Activated naive CD4-positive, alpha-beta T cell treated with anti-CD3 and anti-CD28 coated beads, Interleukin-2, amount 50 U/mL, for 24 hours (primary cell): Measurements from ENCODE around the gene EPHA10.

Source experiments
- H3K27ac Mint-ChIP-seq: one replicate; pipeline ENCODE4 v1.8.0; 2021; ENCODE audit warnings: mild to moderate bottlenecking, mixed read lengths
- H3K27me3 Mint-ChIP-seq: one replicate; pipeline ENCODE4 v1.8.0; 2021; ENCODE audit warnings: mixed read lengths
- H3K36me3 Mint-ChIP-seq: one replicate; pipeline ENCODE4 v1.8.0; 2021; ENCODE audit warnings: mixed read lengths
- H3K4me1 Mint-ChIP-seq: one replicate; pipeline ENCODE4 v1.8.0; 2021; ENCODE audit warnings: mixed read lengths
- H3K4me3 Mint-ChIP-seq: one replicate; pipeline ENCODE4 v1.8.0; 2021; ENCODE audit warnings: mild to moderate bottlenecking, mixed read lengths
- H3K9me3 Mint-ChIP-seq: one replicate; pipeline ENCODE4 v1.8.0; 2021; ENCODE audit warnings: mixed read lengths

The EPHA10 gene

DNA sequence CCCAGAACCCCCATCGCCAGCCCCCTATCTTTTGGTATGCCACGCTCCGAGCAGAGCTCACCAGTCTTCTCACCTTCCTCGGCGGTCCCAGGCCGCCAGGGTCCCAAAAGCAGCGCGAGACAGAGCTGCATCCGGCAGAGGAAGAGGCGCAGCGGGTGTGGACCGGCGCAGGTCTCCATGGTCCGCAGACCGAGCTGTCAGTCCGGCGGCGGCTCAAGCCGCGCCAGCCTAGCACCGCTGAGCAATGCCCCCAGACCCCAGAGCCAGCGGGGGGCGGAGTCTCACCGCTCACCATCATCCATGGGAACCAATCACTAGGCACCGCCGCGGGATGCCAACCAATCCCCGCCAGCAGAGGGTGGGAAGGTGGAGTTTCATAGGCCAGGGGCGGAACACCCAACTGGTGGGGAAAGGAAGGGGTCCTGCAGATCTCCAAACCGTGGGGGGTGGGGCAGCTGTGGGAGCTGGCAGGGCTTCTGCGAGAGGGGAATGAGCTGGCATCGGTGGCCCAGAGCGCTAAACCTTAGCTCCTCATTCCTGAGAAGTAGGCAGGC, at the start of gene EPHA10:
TSS of gene EPHA10 (minus strand) at position 233 of the 554 bp plus-strand sequence. CDS start at position 179, 54 bp downstream.
- Mint-ChIP-seq H3K4me1 (peaks cover 18% of the 10 kb centered on the region), H3K27ac (no peak within 1 kb of the TSS), H3K36me3 (no peaks in the 10 kb centered on the region), H3K27me3 (peaks cover 48% of the 10 kb centered on the region), H3K9me3 (no peaks in the 10 kb centered on the region), H3K4me3 (peak within 1 kb of the TSS; percentile 57)

DNA sequence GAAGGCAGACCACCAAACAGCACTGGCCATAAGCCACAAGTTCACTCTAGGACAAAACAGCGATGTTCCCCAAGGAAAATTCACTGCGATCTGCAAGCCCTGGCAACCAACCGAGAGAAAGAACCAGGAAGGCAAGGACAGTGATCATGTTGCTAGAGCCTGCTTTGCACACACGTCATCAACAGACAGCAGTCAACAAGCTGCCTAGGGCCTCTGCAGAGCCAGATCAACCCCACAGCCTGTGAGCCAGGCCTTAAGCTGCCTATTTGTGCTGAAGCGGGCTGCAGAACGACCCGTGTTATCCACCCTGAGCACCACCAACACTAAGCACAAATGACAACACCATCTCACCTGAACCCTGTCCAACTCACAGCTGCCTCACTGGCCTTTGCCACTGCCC, 49.3 kb upstream of the EPHA10 start:
- Mint-ChIP-seq H3K27ac (no peak overlapping the region), H3K4me1 (peaks cover 23% of the 10 kb centered on the region), H3K9me3 (no peaks in the 10 kb centered on the region), H3K27me3 (no peaks in the 10 kb centered on the region), H3K4me3 (no peak overlapping the region), H3K36me3 (peaks cover 4% of the 10 kb centered on the region)

DNA sequence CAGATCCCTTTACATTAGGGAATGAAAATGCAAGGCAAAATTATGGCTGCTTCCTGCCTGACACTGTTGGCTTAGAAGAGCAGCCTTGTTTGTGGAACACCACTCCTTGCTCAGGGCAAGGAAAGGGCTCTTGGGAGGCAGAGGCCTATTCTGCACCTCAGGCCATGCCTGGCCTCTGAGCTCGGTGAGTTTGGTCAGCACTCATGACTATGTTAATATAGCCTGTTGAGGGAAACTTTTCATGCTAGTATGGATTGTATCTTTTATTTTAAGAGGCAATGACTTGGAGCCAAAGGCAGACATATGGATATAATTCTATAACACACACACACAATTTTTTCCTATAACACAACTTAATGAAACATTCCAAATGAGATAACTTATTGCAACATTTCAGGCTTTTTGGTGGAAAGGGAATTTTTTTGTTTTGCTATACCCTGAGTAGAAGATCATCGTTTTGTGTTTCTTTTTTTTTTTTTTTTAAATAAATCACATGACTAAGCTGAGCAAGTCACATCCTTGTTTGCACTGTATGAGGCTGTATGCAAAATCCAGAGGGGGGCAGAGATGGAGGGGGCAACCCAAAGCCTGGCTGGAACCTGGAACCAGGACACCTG, 48.7 kb upstream of the EPHA10 start:
- no peaks in the 10 kb centered on the region for H3K27me3 Mint-ChIP-seq
- H3K4me3 Mint-ChIP-seq, result no peak overlapping the region
- peaks cover 4% of the 10 kb centered on the region for H3K36me3 Mint-ChIP-seq
- H3K4me1 Mint-ChIP-seq, result peaks cover 27% of the 10 kb centered on the region
- H3K9me3 Mint-ChIP-seq, result no peaks in the 10 kb centered on the region
- H3K27ac Mint-ChIP-seq, result no peak overlapping the region

DNA sequence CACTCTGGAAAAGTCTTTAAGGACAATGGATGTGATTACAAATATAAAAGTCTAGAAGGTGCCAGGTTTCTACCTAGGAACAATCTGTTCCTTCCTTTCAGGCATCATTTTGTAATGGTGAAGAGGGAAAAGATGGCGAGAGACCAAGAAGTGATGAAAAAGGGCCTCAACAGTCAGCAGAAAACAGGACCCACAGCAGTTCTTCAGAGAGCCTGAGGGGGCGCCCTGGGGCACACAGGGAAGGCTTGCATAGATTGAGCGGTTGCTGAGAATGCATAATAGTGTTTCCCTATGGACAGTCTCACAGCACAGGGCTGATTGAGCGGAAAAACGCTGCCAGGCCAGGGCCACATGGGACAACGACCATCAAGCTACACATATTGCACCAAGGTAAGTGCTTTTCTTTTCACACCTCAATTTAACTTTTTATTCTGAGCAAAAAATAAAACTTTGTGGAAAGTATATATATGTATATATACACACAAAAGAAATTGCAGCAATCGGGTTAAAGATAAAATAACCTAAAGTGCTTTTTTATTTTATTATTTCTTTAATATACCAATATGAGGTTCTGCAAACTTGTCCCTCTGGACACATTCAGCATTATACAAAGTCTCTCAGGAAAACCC, 46.2 kb upstream of the EPHA10 start:
- Mint-ChIP-seq H3K36me3 (peaks cover 4% of the 10 kb centered on the region), H3K27ac (peak overlapping the region; percentile 46), H3K9me3 (no peaks in the 10 kb centered on the region), H3K4me1 (peaks cover 30% of the 10 kb centered on the region), H3K4me3 (peak overlapping the region; percentile 19), H3K27me3 (no peaks in the 10 kb centered on the region)

DNA sequence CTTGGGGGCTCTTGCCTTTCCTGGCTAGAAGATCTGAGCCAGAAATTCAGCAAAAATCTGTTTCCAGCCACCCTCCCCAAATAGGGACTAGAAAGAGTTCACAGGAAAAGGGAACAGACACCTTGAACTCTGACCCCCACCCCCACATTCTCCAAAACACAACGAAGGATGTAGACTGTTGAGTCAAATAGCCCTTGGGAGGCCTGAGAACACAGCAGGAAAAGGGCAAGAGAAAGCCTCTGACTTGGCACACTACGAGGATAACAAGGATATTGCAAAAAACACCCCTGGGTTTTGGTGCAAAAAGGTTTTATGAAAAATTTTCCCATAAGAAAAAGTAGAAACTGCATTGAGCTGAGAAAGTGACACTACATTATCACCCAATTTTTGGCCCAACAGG, 45.0 kb upstream of the EPHA10 start:
- Mint-ChIP-seq H3K27ac (no peak overlapping the region), H3K4me1 (peaks cover 35% of the 10 kb centered on the region), H3K4me3 (no peak overlapping the region), H3K36me3 (peaks cover 7% of the 10 kb centered on the region), H3K9me3 (no peaks in the 10 kb centered on the region), H3K27me3 (no peaks in the 10 kb centered on the region)

DNA sequence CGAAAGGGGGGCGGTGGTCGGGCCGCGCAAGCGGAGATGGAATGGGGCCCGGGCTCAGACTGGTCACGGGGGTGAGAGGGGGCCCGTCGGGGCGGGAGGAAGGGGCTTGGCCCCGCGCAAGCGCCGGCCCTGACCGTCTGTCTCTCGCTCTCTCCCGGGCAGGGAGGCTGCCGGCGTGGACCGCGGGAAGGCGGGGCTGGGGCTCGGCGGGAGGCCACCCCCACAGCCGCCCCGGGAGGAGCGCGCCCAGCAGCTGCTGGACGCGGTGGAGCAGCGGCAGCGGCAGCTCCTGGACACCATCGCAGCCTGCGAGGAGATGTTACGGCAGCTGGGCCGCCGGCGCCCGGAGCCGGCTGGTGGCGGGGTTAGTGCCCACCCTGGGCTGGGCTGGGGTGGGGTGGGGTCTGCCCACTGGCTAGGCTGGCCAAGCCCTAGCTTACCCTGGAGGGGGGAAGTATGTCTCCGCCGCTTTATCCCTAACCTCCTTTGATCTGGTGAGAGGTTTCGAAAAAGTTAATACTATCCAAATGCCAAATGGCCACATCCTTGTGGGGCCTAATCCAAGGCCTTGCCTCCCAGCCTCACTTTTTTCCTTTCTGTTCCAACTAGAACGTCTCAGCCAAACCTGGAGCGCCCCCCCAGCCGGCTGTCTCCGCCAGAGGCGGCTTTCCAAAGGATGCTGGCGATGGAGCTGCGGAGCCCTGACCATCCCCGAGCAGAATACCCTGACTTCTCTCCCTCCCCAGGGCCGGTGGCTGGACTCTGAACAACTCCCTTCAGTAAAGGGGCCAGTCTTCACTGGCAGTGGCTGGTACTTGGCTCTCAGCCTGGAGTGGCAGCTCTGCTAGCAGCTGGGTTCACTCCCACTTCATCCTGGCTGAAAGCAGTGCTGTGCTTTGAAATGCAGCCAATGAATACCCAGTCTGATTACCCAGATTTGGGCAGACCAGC, 43.7 kb upstream of the EPHA10 start:
- Mint-ChIP-seq H3K36me3 (peaks cover 11% of the 10 kb centered on the region), H3K4me1 (peaks cover 41% of the 10 kb centered on the region)

DNA sequence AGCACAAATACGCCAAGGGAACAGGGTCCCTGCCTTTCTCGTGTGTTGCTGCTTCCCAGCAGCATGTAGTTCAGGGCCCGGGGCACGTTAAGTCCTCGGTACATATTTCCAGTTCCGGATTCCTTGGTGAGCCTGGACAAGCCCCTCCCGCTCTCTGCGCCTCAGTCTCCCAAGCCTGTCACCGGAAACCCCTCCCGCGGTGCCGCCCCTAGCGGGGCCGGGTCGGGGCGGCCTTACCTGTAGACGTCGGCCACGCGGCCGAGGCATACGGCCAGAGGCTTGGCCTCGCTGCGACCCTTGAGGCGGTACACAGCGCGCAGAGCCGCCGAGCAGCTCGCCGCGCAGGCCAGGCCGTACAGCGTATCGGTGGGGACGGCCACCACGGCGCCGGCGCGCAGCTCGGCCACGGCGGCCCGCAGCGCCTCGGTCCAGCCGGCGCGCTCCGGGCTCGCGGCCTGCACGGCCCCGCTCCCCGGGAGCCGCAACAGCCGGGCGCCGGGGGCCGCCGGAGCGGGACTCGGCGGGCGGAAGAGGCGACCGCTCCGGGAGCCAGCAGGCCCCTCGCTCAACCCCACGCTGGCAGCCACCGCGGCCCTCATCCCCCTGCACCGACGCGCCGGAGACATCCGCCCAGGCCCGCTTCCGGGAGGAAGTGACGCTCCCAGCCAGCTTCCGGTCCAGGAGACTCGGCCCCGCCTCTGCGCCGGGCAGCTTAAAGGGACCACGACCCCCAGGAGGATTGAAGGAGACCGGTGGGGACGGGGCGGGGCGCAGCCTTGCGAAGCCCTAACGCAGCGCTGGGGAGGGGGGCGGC, 42.8 kb upstream of the EPHA10 start, which contains the start of the genes C1orf122 and YRDC:
TSS of gene C1orf122 (plus strand) at position 236 of the 814 bp plus-strand sequence. CDS start 615 bp downstream, outside the sequence.
TSS of gene YRDC (minus strand) at position 654 of the 814 bp plus-strand sequence. CDS start at position 626, 28 bp downstream.
- Mint-ChIP-seq H3K9me3 (no peaks in the 10 kb centered on the region), H3K27me3 (no peaks in the 10 kb centered on the region), H3K27ac (peak within 1 kb of the TSS; percentile 98), H3K36me3 (peaks cover 12% of the 10 kb centered on the region), H3K4me3 (peak within 1 kb of the TSS; percentile 96), H3K4me1 (peaks cover 38% of the 10 kb centered on the region)

More for the DNA sequence above, 43.7 kb upstream of the EPHA10 start:
- H3K27ac Mint-ChIP-seq, result peak overlapping the region; percentile 90
- no peaks in the 10 kb centered on the region for H3K27me3 Mint-ChIP-seq
- H3K9me3 Mint-ChIP-seq, result no peaks in the 10 kb centered on the region
- peak overlapping the region; percentile 96 for H3K4me3 Mint-ChIP-seq

DNA sequence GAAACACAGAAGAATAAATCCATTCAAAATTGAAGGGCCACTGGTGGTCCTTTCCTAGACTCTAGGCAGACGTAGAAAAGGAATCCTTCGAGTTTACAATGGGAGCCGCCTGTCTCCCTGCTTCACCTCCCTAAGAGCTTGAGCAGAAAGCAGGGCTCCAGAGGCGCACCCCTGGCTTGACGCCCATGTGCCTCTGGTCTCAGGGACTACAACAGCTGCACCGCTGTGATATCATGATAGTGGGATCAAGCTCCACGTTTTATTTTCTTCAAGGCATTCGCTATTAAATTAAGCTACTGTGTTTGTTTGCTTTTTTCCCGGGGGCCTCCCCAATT, 42.3 kb upstream of the EPHA10 start:
- no peaks in the 10 kb centered on the region for H3K27me3 Mint-ChIP-seq
- peak overlapping the region; percentile 91 for H3K4me3 Mint-ChIP-seq
- peaks cover 38% of the 10 kb centered on the region for H3K4me1 Mint-ChIP-seq
- peak overlapping the region; percentile 72 for H3K27ac Mint-ChIP-seq
- H3K36me3 Mint-ChIP-seq, result peaks cover 18% of the 10 kb centered on the region
- no peaks in the 10 kb centered on the region for H3K9me3 Mint-ChIP-seq

DNA sequence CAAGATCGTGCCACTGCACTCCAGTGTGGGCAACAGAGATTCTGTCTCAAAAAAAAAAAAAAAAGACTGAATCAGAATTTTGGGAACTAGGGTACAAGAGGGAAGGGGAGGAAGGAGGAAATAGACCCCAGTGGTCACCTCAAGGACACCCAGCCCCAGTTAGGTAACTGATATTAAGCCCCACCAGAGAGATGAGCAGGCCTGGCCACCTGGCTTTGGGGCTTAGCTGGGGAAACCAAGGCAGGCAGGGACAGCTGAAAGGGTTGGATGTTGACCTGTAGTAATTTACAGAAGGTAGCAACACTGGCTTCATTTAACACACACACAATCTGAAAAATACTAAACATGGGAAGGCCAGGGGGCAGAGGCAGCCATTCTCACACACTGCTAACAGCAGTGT, 37.5 kb upstream of the EPHA10 start:
- H3K27ac Mint-ChIP-seq, result no peak overlapping the region
- peaks cover 30% of the 10 kb centered on the region for H3K36me3 Mint-ChIP-seq
- no peaks in the 10 kb centered on the region for H3K9me3 Mint-ChIP-seq
- H3K4me1 Mint-ChIP-seq, result peaks cover 15% of the 10 kb centered on the region
- no peaks in the 10 kb centered on the region for H3K27me3 Mint-ChIP-seq
- H3K4me3 Mint-ChIP-seq, result no peak overlapping the region

DNA sequence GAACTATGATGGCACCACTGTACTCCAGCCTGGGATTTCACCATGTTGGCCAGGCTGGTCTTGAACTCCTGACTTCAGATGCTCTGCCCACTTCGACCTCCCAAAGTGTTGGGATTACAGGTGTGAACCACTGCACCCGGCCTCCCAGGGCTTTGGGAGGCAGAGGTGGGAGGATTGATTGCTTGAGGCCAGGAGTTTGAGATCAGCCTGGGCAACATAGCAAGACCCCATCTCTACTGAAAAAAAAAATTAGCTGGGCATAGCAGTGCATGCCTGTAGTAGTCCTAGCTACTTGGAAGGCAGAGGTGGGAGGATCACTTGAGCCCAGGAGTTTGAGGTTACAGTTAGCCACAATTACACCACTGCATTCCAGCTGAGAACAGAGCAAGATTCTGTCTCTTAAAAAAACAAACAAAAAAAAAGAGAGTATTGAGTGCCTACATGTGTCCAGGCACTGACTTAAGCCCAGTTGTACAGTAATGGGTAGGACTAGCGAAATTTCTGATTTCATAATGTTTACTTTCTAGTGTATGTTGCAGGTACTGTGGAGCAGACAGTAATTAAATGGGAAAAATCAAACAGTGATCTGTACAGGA, 32.9 kb upstream of the EPHA10 start:
- H3K9me3 Mint-ChIP-seq, result no peaks in the 10 kb centered on the region
- H3K36me3 Mint-ChIP-seq, result peaks cover 20% of the 10 kb centered on the region
- H3K4me1 Mint-ChIP-seq, result peaks cover 14% of the 10 kb centered on the region
- peaks cover 1% of the 10 kb centered on the region for H3K27me3 Mint-ChIP-seq
- H3K4me3 Mint-ChIP-seq, result no peak overlapping the region
- no peak overlapping the region for H3K27ac Mint-ChIP-seq

DNA sequence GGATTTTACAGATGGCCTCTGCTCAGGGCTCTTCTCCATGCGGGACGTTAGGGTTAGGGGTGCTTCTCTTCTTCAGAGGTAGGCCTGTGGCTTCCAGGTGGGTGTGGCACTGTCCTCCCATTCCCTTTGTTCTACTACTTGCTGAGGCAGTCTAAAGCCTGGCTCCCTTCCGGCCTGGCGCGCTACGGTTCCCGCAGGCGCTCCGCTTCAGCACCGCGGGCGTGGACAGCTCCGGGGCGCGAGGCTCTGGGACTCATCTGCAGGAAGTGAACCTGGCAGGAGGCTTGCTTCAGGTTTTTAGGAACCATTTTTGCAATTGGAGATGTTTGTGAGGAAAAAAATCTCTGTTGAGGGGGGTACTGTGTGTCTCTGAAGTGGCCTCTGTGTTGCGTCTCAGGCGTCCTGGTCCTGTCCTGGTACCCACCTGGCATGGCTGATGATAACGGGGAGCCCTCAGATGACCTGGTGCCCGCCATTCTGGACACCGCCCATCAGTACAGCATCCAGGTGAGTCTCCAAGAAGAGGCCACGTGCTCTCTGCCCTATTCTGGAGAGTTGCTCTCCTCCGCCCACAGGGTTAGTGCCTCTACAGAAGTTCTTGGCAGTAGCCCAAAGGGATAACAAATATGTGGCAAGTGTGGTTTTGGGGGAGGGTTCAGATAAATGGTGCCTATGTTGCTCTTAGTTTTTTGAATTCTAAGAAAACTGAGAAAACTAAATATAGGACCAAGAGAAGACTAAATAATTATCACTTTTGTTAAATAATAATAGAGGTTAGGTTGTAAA, 30.6 kb upstream of the EPHA10 start:
- Mint-ChIP-seq H3K27me3 (peaks cover 12% of the 10 kb centered on the region), H3K9me3 (no peaks in the 10 kb centered on the region), H3K4me3 (peak overlapping the region; percentile 78), H3K4me1 (peaks cover 14% of the 10 kb centered on the region), H3K27ac (no peak overlapping the region), H3K36me3 (peaks cover 13% of the 10 kb centered on the region)

DNA sequence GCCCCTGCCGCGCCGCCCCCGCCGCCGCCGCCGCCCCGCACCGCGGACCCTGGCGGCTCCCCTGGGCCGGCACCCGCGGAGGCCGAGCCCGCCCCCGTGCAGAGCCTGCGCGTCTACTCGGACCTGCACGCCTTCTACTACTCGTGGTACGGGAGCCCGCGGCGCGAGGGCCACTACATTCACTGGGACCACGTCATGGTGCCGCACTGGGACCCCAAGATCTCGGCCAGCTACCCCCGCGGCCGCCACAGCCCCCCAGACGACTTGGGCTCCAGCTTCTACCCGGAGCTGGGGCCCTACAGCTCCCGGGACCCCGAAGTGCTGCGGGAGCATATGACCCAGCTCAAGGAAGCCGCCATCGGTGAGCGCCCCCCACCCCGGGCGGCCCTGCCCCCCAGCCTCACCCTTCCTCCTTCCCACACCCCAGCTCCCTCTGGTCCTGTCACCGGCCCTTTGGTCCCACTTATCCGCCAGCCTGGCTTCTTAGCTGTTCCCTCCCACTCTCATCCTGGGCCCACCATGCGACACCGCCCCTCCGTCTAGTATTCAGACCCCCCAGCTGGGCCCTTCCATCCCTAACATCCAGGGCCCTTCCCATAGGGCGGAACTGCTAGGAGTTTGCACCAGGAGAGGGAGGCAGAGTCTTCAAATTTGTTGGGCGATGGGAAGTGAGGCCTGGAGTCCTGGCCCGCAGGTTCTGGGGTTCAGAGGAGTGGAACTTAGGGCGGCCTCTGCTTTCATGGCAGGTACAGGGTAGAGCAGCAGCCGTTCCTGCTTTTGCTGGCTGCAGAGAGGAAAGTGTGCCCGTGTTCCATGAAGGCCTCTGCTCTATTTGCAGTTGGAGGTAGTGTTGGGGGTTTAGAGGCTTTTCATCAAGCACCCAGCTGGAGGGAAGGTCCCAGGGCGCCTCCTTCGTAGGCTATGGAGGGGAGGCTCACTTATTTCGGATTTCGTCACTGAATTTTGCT, 29.7 kb upstream of the EPHA10 start:
- H3K9me3 Mint-ChIP-seq, result no peaks in the 10 kb centered on the region
- peaks cover 11% of the 10 kb centered on the region for H3K36me3 Mint-ChIP-seq
- peaks cover 15% of the 10 kb centered on the region for H3K27me3 Mint-ChIP-seq
- peak overlapping the region; percentile 78 for H3K4me3 Mint-ChIP-seq
- no peak overlapping the region for H3K27ac Mint-ChIP-seq
- H3K4me1 Mint-ChIP-seq, result peaks cover 14% of the 10 kb centered on the region

DNA sequence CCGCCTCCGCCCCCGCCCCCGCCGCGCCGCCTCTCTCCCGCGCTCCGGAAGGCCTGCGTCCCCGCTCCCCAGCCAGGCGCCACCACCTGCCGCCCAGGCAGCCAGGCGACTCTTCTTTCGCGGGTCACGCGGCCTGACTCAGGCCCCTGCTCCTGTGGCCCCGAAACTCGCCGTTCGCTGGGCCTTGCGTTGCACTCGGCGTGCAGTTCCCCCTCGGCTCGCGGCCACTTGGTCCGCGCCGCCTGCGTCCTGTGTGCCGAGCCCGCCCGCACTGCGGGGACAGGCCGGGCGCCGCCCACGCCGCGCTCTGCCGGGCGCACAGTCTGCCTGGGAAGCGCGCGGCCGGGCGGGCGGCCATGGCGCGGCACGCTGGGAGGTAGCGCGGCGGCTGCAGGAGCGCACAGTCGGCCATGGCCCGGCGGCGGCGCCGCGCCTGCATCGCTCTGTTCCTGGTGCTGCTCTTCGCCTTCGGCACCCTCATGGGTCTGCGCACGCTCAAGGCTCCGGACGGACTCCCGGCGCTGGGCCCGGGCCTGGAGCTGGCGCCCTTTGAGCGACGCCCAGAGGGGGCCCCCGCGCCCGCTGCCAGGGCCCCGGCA, 29.0 kb upstream of the EPHA10 start, which contains the start of gene MANEAL:
TSS of gene MANEAL (plus strand) at position 75 of the 599 bp plus-strand sequence. CDS start at position 411, 336 bp downstream.
- H3K9me3 Mint-ChIP-seq, result no peaks in the 10 kb centered on the region
- H3K36me3 Mint-ChIP-seq, result peaks cover 7% of the 10 kb centered on the region
- peak within 1 kb of the TSS; percentile 72 for H3K4me3 Mint-ChIP-seq
- peaks cover 15% of the 10 kb centered on the region for H3K27me3 Mint-ChIP-seq
- H3K4me1 Mint-ChIP-seq, result peaks cover 14% of the 10 kb centered on the region
- no peak within 1 kb of the TSS for H3K27ac Mint-ChIP-seq
